ENCODE results near the gene ZNF451. TPM values are rescaled to one million over a fixed set of nuclear protein-coding genes. Genes with fewer than 3 reads are reported as not detected.

The ZNF451 gene
- total RNA-seq, 4 donors from 2014 or later, result 40.2 to 126 (median 75.0) TPM

DNA sequence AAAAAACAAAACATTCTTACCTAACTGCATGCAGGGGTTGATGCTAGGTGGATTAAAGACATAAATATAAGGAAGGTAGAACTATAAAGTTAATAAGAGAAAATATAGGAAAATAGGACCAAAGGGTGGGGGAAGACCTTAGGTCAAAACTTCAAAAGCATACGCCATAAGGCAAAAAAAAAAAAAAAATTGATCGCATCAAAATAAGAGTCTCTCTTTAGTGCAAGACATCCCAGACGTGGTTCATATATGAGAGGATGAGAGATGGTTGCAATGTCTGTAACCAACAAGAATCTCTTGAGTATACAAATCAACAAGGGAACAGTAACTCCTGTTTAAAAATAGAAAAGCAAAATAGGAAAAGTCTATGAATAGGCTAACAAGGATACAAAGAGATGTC lies 90.6 kb downstream of the ZNF451 start:
- H3K4me3 ChIP-seq, result no peak overlapping the region
- no peak for DNase-seq
- H3K27ac ChIP-seq, result peak overlapping the region; percentile 98
- H3K27me3 ChIP-seq, result no peaks in the 10 kb centered on the region
- no peaks in the 10 kb centered on the region for H3K36me3 ChIP-seq
- intact Hi-C loops (cut with DNase I; ENCODE audit: low total_unique reads), result no loop called here
- H3K4me1 ChIP-seq, result no peaks in the 10 kb centered on the region
- TF ChIP-seq CTCF (IDR thresholded peaks at IDR 0.05), result no peak
- TF ChIP-seq POLR2A (IDR thresholded peaks at IDR 0.05), result no peak
- H3K9me3 ChIP-seq, result no peaks in the 10 kb centered on the region

- TF ChIP-seq POLR2A (IDR thresholded peaks at IDR 0.05) (no peak), CTCF (IDR thresholded peaks at IDR 0.05) (no peak)
- DNase-seq, result no peak
- Histone ChIP-seq H3K27me3 (no peaks in the 10 kb centered on the region), H3K9me3 (no peaks in the 10 kb centered on the region), H3K36me3 (no peaks in the 10 kb centered on the region), H3K27ac (peak overlapping the region; percentile 98), H3K4me3 (no peak overlapping the region), H3K4me1 (no peaks in the 10 kb centered on the region)
- intact Hi-C loops (cut with DNase I; ENCODE audit: low total_unique reads), result no loop called here
These were observed 92.0 kb downstream of the ZNF451 start for GRCh38 chr6:57182017-57182432.

DNA sequence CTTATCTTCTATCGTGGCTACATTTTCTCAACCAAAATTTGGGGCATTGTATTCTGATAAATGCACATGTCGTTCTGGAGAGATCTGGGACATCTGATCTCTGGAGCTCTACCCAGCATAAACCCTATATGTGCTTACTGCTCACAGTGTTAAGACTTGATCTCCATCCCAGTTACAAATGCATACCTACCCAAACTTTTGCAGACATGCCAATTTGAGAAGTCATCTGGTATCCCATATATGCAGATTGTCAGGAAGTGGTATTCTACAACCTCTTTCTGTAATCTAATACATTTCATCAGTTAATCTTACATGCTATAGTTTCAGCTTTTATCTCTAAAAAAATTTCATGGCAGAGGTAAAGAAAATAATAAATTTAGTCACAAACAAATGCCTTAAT lies 93.3 kb downstream of the ZNF451 start:
- Histone ChIP-seq H3K4me1 (no peaks in the 10 kb centered on the region), H3K27ac (peak overlapping the region in 1 of 2 donors; percentile 98), H3K36me3 (no peaks in the 10 kb centered on the region), H3K27me3 (no peaks in the 10 kb centered on the region), H3K4me3 (no peak overlapping the region), H3K9me3 (no peaks in the 10 kb centered on the region)
- intact Hi-C loops (cut with DNase I; ENCODE audit: low total_unique reads), result no loop called here
- DNase-seq, result no peak
- TF ChIP-seq POLR2A (IDR thresholded peaks at IDR 0.05), result no peak

DNA sequence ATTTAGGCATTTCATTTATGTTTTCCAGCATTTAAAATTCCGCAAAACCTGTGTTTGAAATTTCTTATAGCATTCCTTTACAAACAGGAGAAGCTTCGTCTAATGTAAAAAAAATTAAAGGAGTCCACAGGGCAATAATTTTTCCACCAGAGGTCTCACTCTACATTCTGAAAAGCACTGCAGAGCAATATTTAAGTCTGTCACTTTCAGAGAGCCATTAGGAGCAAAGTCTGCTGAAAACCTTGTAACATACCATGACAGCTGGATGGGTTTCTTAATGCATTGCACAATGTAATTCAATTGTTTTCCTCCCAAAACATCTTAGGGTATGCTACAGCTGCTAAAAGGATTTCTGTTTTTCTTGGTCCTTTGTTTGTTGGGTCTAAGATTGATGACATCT lies 100.2 kb downstream of the ZNF451 start:
- peak overlapping the region; percentile 27 to 78 for H3K27ac ChIP-seq
- no peaks in the 10 kb centered on the region for H3K27me3 ChIP-seq
- H3K4me1 ChIP-seq, result peaks cover 0 to 5% of the 10 kb centered on the region in 2 donors
- no peak for DNase-seq
- no peak for TF ChIP-seq POLR2A (IDR thresholded peaks at IDR 0.05)
- peak; percentile 39 to 63 (median 50) for TF ChIP-seq CTCF (IDR thresholded peaks at IDR 0.05)
- H3K4me3 ChIP-seq, result no peak overlapping the region
- H3K9me3 ChIP-seq, result no peaks in the 10 kb centered on the region
- no peaks in the 10 kb centered on the region for H3K36me3 ChIP-seq
- intact Hi-C loops (cut with DNase I; ENCODE audit: low total_unique reads), result no loop called here

GRCh38 chr6:57193177-57193576 lies 103.2 kb downstream of the ZNF451 start:
- Histone ChIP-seq H3K27ac (peak overlapping the region; percentile 61 to 78), H3K9me3 (no peaks in the 10 kb centered on the region), H3K27me3 (no peaks in the 10 kb centered on the region), H3K36me3 (no peaks in the 10 kb centered on the region), H3K4me1 (peaks cover 0 to 5% of the 10 kb centered on the region in 2 donors), H3K4me3 (no peak overlapping the region)
- intact Hi-C loops (cut with DNase I; ENCODE audit: low total_unique reads), result no loop called here
- no peak for TF ChIP-seq CTCF (IDR thresholded peaks at IDR 0.05)
- TF ChIP-seq POLR2A (IDR thresholded peaks at IDR 0.05), result no peak
- no peak for DNase-seq

DNA sequence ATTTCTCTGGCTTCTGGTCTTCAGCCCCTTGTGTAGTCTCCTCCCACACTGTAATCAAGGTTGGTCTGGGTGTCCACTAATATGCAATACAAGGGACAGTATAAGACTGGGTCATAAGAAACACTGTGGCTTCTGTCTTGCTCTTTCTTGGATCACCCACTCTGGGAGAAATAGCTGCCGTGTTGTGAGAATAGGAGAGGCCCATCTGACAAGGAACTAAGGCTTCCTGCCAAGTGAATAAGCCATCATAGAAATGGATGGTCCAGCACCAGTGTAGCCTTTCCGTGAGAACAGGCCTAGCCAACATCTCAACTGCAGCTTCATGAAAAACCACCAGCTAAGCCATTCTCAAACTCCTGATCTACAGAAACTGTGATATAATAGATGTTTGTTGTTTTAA lies 105.5 kb downstream of the ZNF451 start:
- Histone ChIP-seq H3K9me3 (no peaks in the 10 kb centered on the region), H3K27ac (peak overlapping the region; percentile 26 to 59), H3K36me3 (no peaks in the 10 kb centered on the region), H3K4me1 (peaks cover 0 to 5% of the 10 kb centered on the region in 2 donors), H3K27me3 (no peaks in the 10 kb centered on the region), H3K4me3 (no peak overlapping the region)
- no peak for DNase-seq
- intact Hi-C loops (cut with DNase I; ENCODE audit: low total_unique reads), result no loop called here
- TF ChIP-seq POLR2A (IDR thresholded peaks at IDR 0.05) (no peak), CTCF (IDR thresholded peaks at IDR 0.05) (no peak)

Data from uterus (tissue), 4 donors.